Smooth muscle cell (in vitro differentiated cells): ENCODE data around the gene OR9Q1. TPM values are rescaled to one million over a fixed set of nuclear protein-coding genes. Genes with fewer than 3 reads are reported as not detected.

Experiments
- DNase-seq: peaks from one replicate; lab custom pipeline; 2025; ENCODE audit not compliant: unreplicated experiment; lab: John Stamatoyannopoulos, UW
- H2AFZ ChIP-seq: fragments of 200-600 bp; sonication (generic); 2 replicates; pipeline ENCODE4 v1.6.0; 2016; ENCODE audit warnings: antibody characterized with exemption, low read depth, mild to moderate bottlenecking
- H3F3A ChIP-seq: fragments of 200-600 bp; sonication (generic); 2 replicates; pipeline ENCODE4 v1.6.0; 2017; ENCODE audit warnings: antibody characterized with exemption, low read depth
- H3K27ac ChIP-seq: fragments of 200-600 bp; sonication (generic); 2 replicates; pipeline ENCODE4 v1.5.1; 2016; ENCODE audit warnings: low read depth, mild to moderate bottlenecking
- H3K27me3 ChIP-seq: fragments of 200-600 bp; sonication (generic); 2 replicates; pipeline ENCODE4 v1.6.1; 2016; ENCODE audit warnings: low read depth, mild to moderate bottlenecking
- H3K36me3 ChIP-seq: fragments of 200-600 bp; sonication (generic); 2 replicates; pipeline ENCODE4 v1.5.1; 2016; ENCODE audit warnings: low read depth
- H3K4me1 ChIP-seq: fragments of 200-600 bp; sonication (generic); 2 replicates; pipeline ENCODE4 v1.5.1; 2016; ENCODE audit warnings: low read depth
- H3K4me2 ChIP-seq: fragments of 200-600 bp; sonication (generic); 2 replicates; pipeline ENCODE4 v1.6.0; 2016; ENCODE audit warnings: mild to moderate bottlenecking
- H3K4me3 ChIP-seq: fragments of 200-600 bp; sonication (generic); 2 replicates; pipeline ENCODE4 v1.5.1; 2016; ENCODE audit warnings: mild to moderate bottlenecking
- H3K79me2 ChIP-seq: fragments of 200-600 bp; sonication (generic); 2 replicates; pipeline ENCODE4 v1.6.0; 2016; ENCODE audit warnings: low read depth, mild to moderate bottlenecking
- H3K9ac ChIP-seq: fragments of 200-600 bp; sonication (generic); 2 replicates; pipeline ENCODE4 v1.6.0; 2016; ENCODE audit warnings: low read depth
- H3K9me3 ChIP-seq: fragments of 200-600 bp; sonication (generic); replicated peaks from 2 replicates; pipeline ENCODE4 v1.5.1; 2016; ENCODE audit warnings: low read depth
- H4K20me1 ChIP-seq: fragments of 200-600 bp; sonication (generic); 2 replicates; pipeline ENCODE4 v1.6.0; 2016; ENCODE audit warnings: low read depth
- CTCF ChIP-seq: fragments of 200-600 bp; sonication (generic); IDR thresholded peaks from 2 replicates; pipeline ENCODE4 v1.5.1; 2017; ENCODE audit warnings: borderline replicate concordance, mild to moderate bottlenecking, antibody characterized with exemption; ENCODE audit not compliant: insufficient read depth, poor library complexity, severe bottlenecking
- WGBS: methylation state at CpG from one replicate; pipeline ENCODE4 v1.1.7; 2016; ENCODE audit warnings: low lambda C conversion rate; 5-methylcytosine and 5-hydroxymethylcytosine counted together
- polyA plus RNA-seq: library from polyadenylated mRNA; unstranded; fragments of >200 nt; fragmentation: Nextera tagmentation; extraction: Ambion mirVana; gene quantifications from 2 replicates; pipeline ENCODE4 v1.2.1, GENCODE V29; 2016
- total RNA-seq: library from RNA; depleted of rRNA; stranded (reverse); fragments of >200 nt; gene quantifications from 2 replicates; pipeline ENCODE4 v1.2.3, GENCODE V29; 2014

OR9Q1 gene
- total and polyA plus RNA-seq, 2 experiments from 2014 or later, result not detected

- 73% methylated on average over 5 of the region's 5 CpGs for WGBS
- DNase-seq, result no peak
Observed at GRCh38 chr11:58000699-58001098, 23.0 kb upstream of the OR9Q1 start.

GRCh38 chr11:58003036-58003435 lies 20.6 kb upstream of the OR9Q1 start:
- Histone ChIP-seq H3K4me2 (no peak overlapping the region), H4K20me1 (no peaks in the 10 kb centered on the region)
- WGBS, result 75% methylated on average over 2 of the region's 2 CpGs

More at GRCh38 chr11:58000699-58001098, 23.0 kb upstream of the OR9Q1 start:
- Histone ChIP-seq H3K79me2 (no peaks in the 10 kb centered on the region), H3K27ac (no peak overlapping the region), H4K20me1 (no peaks in the 10 kb centered on the region), H3K9me3 (no peaks in the 10 kb centered on the region), H3F3A (no peaks in the 10 kb centered on the region), H3K9ac (no peak overlapping the region), H3K4me3 (no peak overlapping the region), H3K4me1 (no peaks in the 10 kb centered on the region), H3K4me2 (no peak overlapping the region), H3K27me3 (no peaks in the 10 kb centered on the region), H3K36me3 (no peaks in the 10 kb centered on the region), H2AFZ (no peak overlapping the region)
- no peak for TF ChIP-seq CTCF

GRCh38 chr11:58003591-58003990 lies 20.1 kb upstream of the OR9Q1 start:
- no peaks in the 10 kb centered on the region for H4K20me1 ChIP-seq
- H2AFZ ChIP-seq, result no peak overlapping the region
- H3F3A ChIP-seq, result no peaks in the 10 kb centered on the region
- no peak overlapping the region for H3K27ac ChIP-seq
- no peaks in the 10 kb centered on the region for H3K27me3 ChIP-seq
- H3K4me1 ChIP-seq, result no peaks in the 10 kb centered on the region
- H3K9ac ChIP-seq, result no peak overlapping the region
- no peak overlapping the region for H3K4me3 ChIP-seq
- H3K9me3 ChIP-seq, result no peaks in the 10 kb centered on the region
- TF ChIP-seq CTCF, result no peak
- no peak for DNase-seq
- H3K4me2 ChIP-seq, result no peak overlapping the region
- no peaks in the 10 kb centered on the region for H3K36me3 ChIP-seq
- H3K79me2 ChIP-seq, result no peaks in the 10 kb centered on the region

More at GRCh38 chr11:58003036-58003435, 20.6 kb upstream of the OR9Q1 start:
- Histone ChIP-seq H3K9ac (no peak overlapping the region), H3K79me2 (no peaks in the 10 kb centered on the region), H3F3A (no peaks in the 10 kb centered on the region), H3K27ac (no peak overlapping the region), H3K27me3 (no peaks in the 10 kb centered on the region), H3K4me1 (no peaks in the 10 kb centered on the region), H2AFZ (no peak overlapping the region), H3K36me3 (no peaks in the 10 kb centered on the region), H3K9me3 (no peaks in the 10 kb centered on the region), H3K4me3 (no peak overlapping the region)
- TF ChIP-seq CTCF, result no peak
- DNase-seq, result no peak

GRCh38 chr11:58004664-58005063 lies 19.0 kb upstream of the OR9Q1 start:
- H4K20me1 ChIP-seq, result no peaks in the 10 kb centered on the region
- no peaks in the 10 kb centered on the region for H3F3A ChIP-seq
- H3K79me2 ChIP-seq, result no peaks in the 10 kb centered on the region
- WGBS, result 65% methylated on average over 6 of the region's 6 CpGs
- H3K9ac ChIP-seq, result no peak overlapping the region
- H2AFZ ChIP-seq, result no peak overlapping the region
- no peaks in the 10 kb centered on the region for H3K36me3 ChIP-seq
- no peak overlapping the region for H3K4me2 ChIP-seq
- H3K4me1 ChIP-seq, result no peaks in the 10 kb centered on the region
- no peak overlapping the region for H3K4me3 ChIP-seq
- no peak for DNase-seq
- H3K27me3 ChIP-seq, result no peaks in the 10 kb centered on the region
- no peak for TF ChIP-seq CTCF
- H3K9me3 ChIP-seq, result no peaks in the 10 kb centered on the region
- no peak overlapping the region for H3K27ac ChIP-seq
